Activated naive CD8-positive, alpha-beta T cell (primary cell): Measurements from ENCODE around the gene PGRMC2.

Source experiments
- H3K27ac Mint-ChIP-seq: one replicate; pipeline ENCODE4 v1.8.0; 2021; ENCODE audit warnings: mixed read lengths
- H3K27me3 Mint-ChIP-seq: one replicate; pipeline ENCODE4 v1.8.0; 2021; ENCODE audit warnings: mixed read lengths
- H3K36me3 Mint-ChIP-seq: one replicate; pipeline ENCODE4 v1.8.0; 2021; ENCODE audit warnings: mixed read lengths
- H3K4me1 Mint-ChIP-seq: one replicate; pipeline ENCODE4 v1.8.0; 2021; ENCODE audit warnings: low read depth, mixed read lengths
- H3K4me3 Mint-ChIP-seq: one replicate; pipeline ENCODE4 v1.8.0; 2021; ENCODE audit warnings: mild to moderate bottlenecking, mixed read lengths
- H3K9me3 Mint-ChIP-seq: one replicate; pipeline ENCODE4 v1.8.0; 2021; ENCODE audit warnings: low read depth, mixed read lengths

The PGRMC2 gene

GRCh38 chr4:128287141-128287870, at the start of gene PGRMC2:
Gene PGRMC2 (minus strand): TSS chr4:128287813. CDS start chr4:128287790, 23 bp downstream.
- peaks cover 44% of the 10 kb centered on the region for H3K4me1 Mint-ChIP-seq
- peak within 1 kb of the TSS; percentile 97 for H3K27ac Mint-ChIP-seq
- no peaks in the 10 kb centered on the region for H3K9me3 Mint-ChIP-seq
- no peaks in the 10 kb centered on the region for H3K27me3 Mint-ChIP-seq
- peak within 1 kb of the TSS; percentile 92 for H3K4me3 Mint-ChIP-seq
- peaks cover 5% of the 10 kb centered on the region for H3K36me3 Mint-ChIP-seq

- Mint-ChIP-seq H3K9me3 (no peaks in the 10 kb centered on the region), H3K27ac (no peak overlapping the region), H3K4me3 (no peak overlapping the region), H3K36me3 (peaks cover 20% of the 10 kb centered on the region), H3K27me3 (no peaks in the 10 kb centered on the region), H3K4me1 (no peaks in the 10 kb centered on the region)
Observed at GRCh38 chr4:128335541-128335940, 47.9 kb upstream of the PGRMC2 start.

GRCh38 chr4:128334256-128334655, 46.6 kb upstream of the PGRMC2 start:
- no peak overlapping the region for H3K27ac Mint-ChIP-seq
- no peaks in the 10 kb centered on the region for H3K4me1 Mint-ChIP-seq
- no peak overlapping the region for H3K4me3 Mint-ChIP-seq
- no peaks in the 10 kb centered on the region for H3K27me3 Mint-ChIP-seq
- H3K36me3 Mint-ChIP-seq, result peaks cover 11% of the 10 kb centered on the region
- H3K9me3 Mint-ChIP-seq, result no peaks in the 10 kb centered on the region

- Mint-ChIP-seq H3K9me3 (no peaks in the 10 kb centered on the region), H3K4me1 (no peaks in the 10 kb centered on the region), H3K4me3 (no peak overlapping the region), H3K27me3 (no peaks in the 10 kb centered on the region), H3K27ac (no peak overlapping the region), H3K36me3 (peaks cover 10% of the 10 kb centered on the region)
Observed at GRCh38 chr4:128333309-128334018, 45.9 kb upstream of the PGRMC2 start.

GRCh38 chr4:128332081-128332480, 44.5 kb upstream of the PGRMC2 start:
- H3K9me3 Mint-ChIP-seq, result no peaks in the 10 kb centered on the region
- H3K27ac Mint-ChIP-seq, result no peak overlapping the region
- no peaks in the 10 kb centered on the region for H3K27me3 Mint-ChIP-seq
- H3K4me1 Mint-ChIP-seq, result no peaks in the 10 kb centered on the region
- H3K4me3 Mint-ChIP-seq, result no peak overlapping the region
- H3K36me3 Mint-ChIP-seq, result peaks cover 14% of the 10 kb centered on the region

- H3K9me3 Mint-ChIP-seq, result no peaks in the 10 kb centered on the region
- no peaks in the 10 kb centered on the region for H3K27me3 Mint-ChIP-seq
- peaks cover 16% of the 10 kb centered on the region for H3K36me3 Mint-ChIP-seq
- H3K4me3 Mint-ChIP-seq, result no peak overlapping the region
- H3K4me1 Mint-ChIP-seq, result no peaks in the 10 kb centered on the region
- no peak overlapping the region for H3K27ac Mint-ChIP-seq
Observed at GRCh38 chr4:128329638-128330037, 42.0 kb upstream of the PGRMC2 start.

GRCh38 chr4:128328106-128328505, 40.5 kb upstream of the PGRMC2 start:
- Mint-ChIP-seq H3K27me3 (no peaks in the 10 kb centered on the region), H3K4me1 (no peaks in the 10 kb centered on the region), H3K36me3 (peaks cover 13% of the 10 kb centered on the region), H3K9me3 (no peaks in the 10 kb centered on the region), H3K27ac (no peak overlapping the region), H3K4me3 (no peak overlapping the region)

GRCh38 chr4:128323401-128323800, 35.8 kb upstream of the PGRMC2 start:
- H3K9me3 Mint-ChIP-seq, result no peaks in the 10 kb centered on the region
- H3K27ac Mint-ChIP-seq, result no peak overlapping the region
- H3K4me1 Mint-ChIP-seq, result no peaks in the 10 kb centered on the region
- peaks cover 6% of the 10 kb centered on the region for H3K36me3 Mint-ChIP-seq
- no peaks in the 10 kb centered on the region for H3K27me3 Mint-ChIP-seq
- no peak overlapping the region for H3K4me3 Mint-ChIP-seq

- Mint-ChIP-seq H3K36me3 (peaks cover 6% of the 10 kb centered on the region), H3K4me1 (no peaks in the 10 kb centered on the region), H3K4me3 (no peak overlapping the region), H3K27me3 (no peaks in the 10 kb centered on the region), H3K27ac (no peak overlapping the region), H3K9me3 (no peaks in the 10 kb centered on the region)
Observed at GRCh38 chr4:128322986-128323385, 35.4 kb upstream of the PGRMC2 start.

GRCh38 chr4:128322311-128322710, 34.7 kb upstream of the PGRMC2 start:
- Mint-ChIP-seq H3K36me3 (peaks cover 5% of the 10 kb centered on the region), H3K4me1 (no peaks in the 10 kb centered on the region), H3K9me3 (no peaks in the 10 kb centered on the region), H3K27ac (no peak overlapping the region), H3K4me3 (no peak overlapping the region), H3K27me3 (no peaks in the 10 kb centered on the region)

GRCh38 chr4:128320656-128321055, 33.0 kb upstream of the PGRMC2 start:
- Mint-ChIP-seq H3K4me1 (no peaks in the 10 kb centered on the region), H3K36me3 (peaks cover 15% of the 10 kb centered on the region), H3K4me3 (no peak overlapping the region), H3K27ac (no peak overlapping the region), H3K27me3 (no peaks in the 10 kb centered on the region), H3K9me3 (no peaks in the 10 kb centered on the region)

GRCh38 chr4:128315756-128316520, 28.3 kb upstream of the PGRMC2 start:
- Mint-ChIP-seq H3K4me1 (no peaks in the 10 kb centered on the region), H3K9me3 (no peaks in the 10 kb centered on the region), H3K4me3 (no peak overlapping the region), H3K36me3 (peaks cover 26% of the 10 kb centered on the region), H3K27me3 (no peaks in the 10 kb centered on the region), H3K27ac (no peak overlapping the region)

- H3K27ac Mint-ChIP-seq, result no peak overlapping the region
- H3K4me1 Mint-ChIP-seq, result no peaks in the 10 kb centered on the region
- no peaks in the 10 kb centered on the region for H3K9me3 Mint-ChIP-seq
- H3K4me3 Mint-ChIP-seq, result no peak overlapping the region
- no peaks in the 10 kb centered on the region for H3K27me3 Mint-ChIP-seq
- H3K36me3 Mint-ChIP-seq, result peaks cover 28% of the 10 kb centered on the region
Observed at GRCh38 chr4:128311659-128312403, 24.2 kb upstream of the PGRMC2 start.

GRCh38 chr4:128310266-128310697, 22.7 kb upstream of the PGRMC2 start:
- H3K9me3 Mint-ChIP-seq, result no peaks in the 10 kb centered on the region

More at GRCh38 chr4:128310266-128310697, 22.7 kb upstream of the PGRMC2 start:
- H3K27ac Mint-ChIP-seq, result no peak overlapping the region
- H3K36me3 Mint-ChIP-seq, result peaks cover 22% of the 10 kb centered on the region
- H3K4me3 Mint-ChIP-seq, result no peak overlapping the region
- no peaks in the 10 kb centered on the region for H3K27me3 Mint-ChIP-seq
- no peaks in the 10 kb centered on the region for H3K4me1 Mint-ChIP-seq
